Dedifferentiated amniotic fluid mesenchymal stem cell (primary cell): ENCODE measurements around the gene RTN1.

Source experiments
- DNase-seq: peaks from one replicate; pipeline ENCODE4 v3.0.0-alpha.2; 2016; ENCODE audit errors: extremely low spot score

Gene RTN1

GRCh38 chr14:59565087-59565486 is 305.5 kb downstream of the RTN1 start:
- DNase-seq = no peak

- DNase-seq = no peak
These were observed 306.2 kb downstream of the RTN1 start for GRCh38 chr14:59564366-59564765.

- DNase-seq = no peak
These were observed 323.3 kb downstream of the RTN1 start for GRCh38 chr14:59547310-59547709.
